LNCaP clone FGC (cell line): ENCODE measurements around the gene MAPK1.
A peak's percentile ranks its signal among the peaks of the same experiment; 100 is the strongest.
"Not testable (repeated sequence)": the region's sequence is repeated elsewhere in the genome, so short reads cannot be mapped to it uniquely, and the experiment has no call there.

ENCODE experiments used
- DNase-seq: peaks from one replicate; pipeline ENCODE4 v3.0.0-alpha.2; 2011; ENCODE audit warnings: low read depth
- H3K4me3 ChIP-seq: 2 replicates; pipeline ENCODE4 v1.5.1; 2011; ENCODE audit warnings: mild to moderate bottlenecking, low read depth, low read length, control low read depth
- TF ChIP-seq, protein P1 (sequence below): IDR thresholded peaks from 2 replicates; pipeline ENCODE4 v1.5.1; 2012; ENCODE audit warnings: mild to moderate bottlenecking; ENCODE audit not compliant: control insufficient read depth, insufficient read depth; ENCODE audit errors: extremely low read depth

MAPK1 gene

GRCh38 chr22:21719024-21719423 is 148.4 kb downstream of the MAPK1 start:
- no peak for DNase-seq
- no peak overlapping the region for H3K4me3 ChIP-seq
- TF ChIP-seq, protein P1, sequence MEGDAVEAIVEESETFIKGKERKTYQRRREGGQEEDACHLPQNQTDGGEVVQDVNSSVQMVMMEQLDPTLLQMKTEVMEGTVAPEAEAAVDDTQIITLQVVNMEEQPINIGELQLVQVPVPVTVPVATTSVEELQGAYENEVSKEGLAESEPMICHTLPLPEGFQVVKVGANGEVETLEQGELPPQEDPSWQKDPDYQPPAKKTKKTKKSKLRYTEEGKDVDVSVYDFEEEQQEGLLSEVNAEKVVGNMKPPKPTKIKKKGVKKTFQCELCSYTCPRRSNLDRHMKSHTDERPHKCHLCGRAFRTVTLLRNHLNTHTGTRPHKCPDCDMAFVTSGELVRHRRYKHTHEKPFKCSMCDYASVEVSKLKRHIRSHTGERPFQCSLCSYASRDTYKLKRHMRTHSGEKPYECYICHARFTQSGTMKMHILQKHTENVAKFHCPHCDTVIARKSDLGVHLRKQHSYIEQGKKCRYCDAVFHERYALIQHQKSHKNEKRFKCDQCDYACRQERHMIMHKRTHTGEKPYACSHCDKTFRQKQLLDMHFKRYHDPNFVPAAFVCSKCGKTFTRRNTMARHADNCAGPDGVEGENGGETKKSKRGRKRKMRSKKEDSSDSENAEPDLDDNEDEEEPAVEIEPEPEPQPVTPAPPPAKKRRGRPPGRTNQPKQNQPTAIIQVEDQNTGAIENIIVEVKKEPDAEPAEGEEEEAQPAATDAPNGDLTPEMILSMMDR = no peak

GRCh38 chr22:21718499-21718898 is 148.9 kb downstream of the MAPK1 start:
- H3K4me3 ChIP-seq = no peak overlapping the region
- TF ChIP-seq, protein P1 = no peak
- no peak for DNase-seq

DNA sequence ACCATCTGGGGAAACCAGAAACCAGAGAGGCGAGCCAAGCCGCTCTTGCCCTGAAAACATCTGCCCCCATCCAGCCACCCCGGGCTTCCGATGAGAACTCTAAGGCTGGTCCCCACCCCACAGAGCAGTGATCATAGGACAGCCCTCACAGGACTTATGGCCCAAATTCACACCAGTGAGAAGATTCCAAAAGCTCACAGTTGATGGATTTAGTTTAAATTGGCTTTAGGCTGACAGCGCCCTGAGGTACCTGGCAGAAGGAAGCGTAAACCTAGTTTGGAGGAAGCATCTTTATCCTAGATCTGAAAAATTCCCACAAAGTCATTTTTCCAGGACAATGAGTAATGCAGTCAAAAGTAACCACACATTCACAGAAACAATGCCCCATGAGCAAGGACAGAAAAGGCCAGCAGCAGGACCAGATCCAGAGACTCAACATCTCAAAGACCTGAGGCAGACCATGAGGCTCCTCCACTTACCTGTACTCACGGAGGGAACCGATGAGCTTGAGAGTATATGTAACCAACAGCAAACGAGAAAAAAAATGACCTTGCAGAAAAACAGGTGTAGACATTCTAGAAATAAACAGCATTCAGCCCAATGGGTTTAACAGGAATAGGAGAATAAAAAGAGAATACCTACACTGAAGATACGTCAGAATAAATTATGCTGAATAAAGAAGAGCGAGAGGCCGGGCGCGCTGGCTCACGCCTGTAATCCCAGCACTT is 150.9 kb downstream of the MAPK1 start:
- not testable (repeated sequence) for DNase-seq, H3K4me3 ChIP-seq

GRCh38 chr22:21714786-21715185 is 152.7 kb downstream of the MAPK1 start:
- TF ChIP-seq, protein P1 = no peak
- H3K4me3 ChIP-seq = no peak overlapping the region
- no peak for DNase-seq

DNA sequence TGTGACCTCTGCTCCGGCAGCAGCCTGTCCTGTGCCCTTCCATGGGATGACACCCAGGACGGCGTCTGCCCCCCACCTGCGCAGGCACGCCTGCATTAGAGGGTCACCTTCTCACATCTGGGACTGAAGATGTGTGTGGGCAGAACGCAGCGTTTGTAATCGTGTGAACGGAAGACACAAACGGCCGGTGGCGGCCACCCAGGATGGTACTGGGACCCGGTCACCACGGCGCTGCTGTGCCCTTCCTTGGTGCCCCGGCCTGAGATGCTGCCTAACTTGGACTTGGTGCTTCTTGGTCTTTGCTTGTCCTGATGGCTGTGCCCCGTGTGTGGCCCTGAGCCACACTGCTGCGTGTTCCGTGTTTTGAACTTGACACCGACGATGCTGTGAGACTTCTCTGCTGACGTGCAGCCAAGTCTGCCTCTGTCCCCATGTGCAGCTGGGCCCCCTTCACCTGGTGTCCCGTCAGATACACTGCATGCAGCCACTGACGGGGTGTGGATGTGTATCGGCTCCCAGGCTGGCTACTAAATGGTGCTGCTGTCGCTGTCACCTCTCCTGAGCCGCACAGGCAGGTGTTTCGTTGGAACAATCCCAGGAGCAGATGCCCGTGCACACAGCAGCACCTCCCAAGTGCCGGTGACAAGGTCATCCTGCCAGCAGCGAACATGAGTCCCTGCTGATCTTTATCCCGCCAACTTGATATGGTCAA is 153.2 kb downstream of the MAPK1 start:
- no peak for DNase-seq
- TF ChIP-seq, protein P1 = no peak
- H3K4me3 ChIP-seq = no peak overlapping the region

DNA sequence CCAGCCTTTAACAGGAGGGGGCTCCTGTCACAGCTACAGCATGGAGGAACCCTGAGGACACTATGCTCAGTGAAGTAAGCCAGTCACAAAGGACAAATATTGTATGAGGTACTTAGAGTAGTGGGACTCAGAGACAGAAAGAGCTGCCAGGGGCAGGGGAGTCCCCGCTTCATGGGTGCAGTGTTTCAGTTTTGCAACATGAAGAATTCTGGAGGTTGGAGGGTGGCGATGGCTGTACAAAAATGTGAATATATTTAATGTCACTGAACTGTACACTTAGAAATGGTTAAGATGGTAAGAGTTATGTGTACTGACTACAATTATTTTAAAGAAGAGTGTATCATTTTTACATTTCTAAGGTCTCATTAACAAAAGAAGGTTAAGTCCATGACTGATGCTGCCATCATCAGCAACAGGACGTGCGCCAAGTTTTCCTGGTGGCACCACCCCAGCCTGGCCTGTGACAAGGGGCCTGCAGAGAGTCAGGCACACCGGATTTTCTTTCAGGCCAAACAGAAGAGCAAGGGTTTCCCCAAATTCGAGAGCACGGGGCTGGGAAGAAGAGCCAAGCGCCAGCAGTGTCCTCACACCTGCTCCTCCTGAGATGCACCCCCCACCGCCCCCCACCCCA is 153.9 kb downstream of the MAPK1 start:
- H3K4me3 ChIP-seq = no peak overlapping the region
- no peak for DNase-seq
- TF ChIP-seq, protein P1 = no peak

DNA sequence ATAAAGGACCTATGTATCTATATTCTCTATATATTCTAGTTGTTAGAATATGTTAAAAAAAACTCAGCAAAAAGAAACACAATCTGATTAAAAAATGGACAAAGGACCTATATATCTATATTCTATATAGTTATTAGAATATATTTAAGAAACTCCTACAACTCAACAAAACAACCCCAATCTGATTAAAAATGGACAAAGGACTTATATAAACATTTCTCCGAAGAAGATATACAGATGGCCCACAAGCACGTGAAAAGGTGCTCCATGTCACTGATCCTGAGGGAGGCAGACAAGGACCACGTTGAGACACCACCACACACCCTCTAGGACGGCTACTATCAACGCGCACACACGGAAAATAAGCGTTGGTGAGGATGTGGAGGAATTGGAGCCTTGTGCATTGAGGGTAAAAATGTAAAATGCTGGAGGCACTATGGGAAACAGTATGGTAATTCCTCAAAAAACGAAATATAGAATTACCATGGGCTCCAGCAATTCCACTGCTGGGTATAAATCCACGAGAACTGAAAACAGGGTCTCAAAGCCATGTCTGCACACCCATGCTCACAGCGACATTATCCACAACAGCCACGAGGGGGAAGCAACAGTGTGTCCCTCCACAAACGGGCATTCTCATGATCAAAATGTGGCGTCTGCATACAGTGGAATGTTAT is 154.6 kb downstream of the MAPK1 start:
- no peak overlapping the region for H3K4me3 ChIP-seq
- DNase-seq = no peak
- TF ChIP-seq, protein P1 = peak; percentile 86
